Natural killer cell (primary cell): ENCODE data around the gene CYLD. TPM values are rescaled to one million over a fixed set of nuclear protein-coding genes. Genes with fewer than 3 reads are reported as not detected.

Experiments used
- ATAC-seq, 3 donors: fragments of 150-1000 bp in 2 of 3; fragments of 200-7000 bp in 1 of 3; cut with Tn5 transposase; 1 replicate in 1 of 3; 2 replicates in 2 of 3; pipeline ENCODE4 v1.10.0; 2021; ENCODE audit warnings: mild to moderate bottlenecking in 2 of 3, moderate library complexity in 2 of 3
- DNase-seq, 2 donors: peaks; one replicate each; pipeline versions ENCODE4 v3.0.0 to v3.0.0-alpha.2; 2013 to 2021; ENCODE audit warnings: mixed read lengths in 1 of 2
- H3K27ac ChIP-seq: one replicate; pipeline ENCODE4 v1.5.1; 2013; ENCODE audit warnings: mild to moderate bottlenecking, low read length
- H3K27me3 ChIP-seq: one replicate; pipeline ENCODE4 v1.6.1; 2013; ENCODE audit warnings: low read length; ENCODE audit not compliant: control insufficient read depth, insufficient read depth
- H3K36me3 ChIP-seq: one replicate; pipeline ENCODE4 v1.6.1; 2013; ENCODE audit warnings: low read length; ENCODE audit not compliant: control insufficient read depth, insufficient read depth
- H3K4me1 ChIP-seq: one replicate; pipeline ENCODE4 v1.6.1; 2013; ENCODE audit warnings: low read length; ENCODE audit not compliant: control insufficient read depth, insufficient read depth
- H3K4me3 ChIP-seq: one replicate; pipeline ENCODE4 v1.5.1; 2013; ENCODE audit warnings: low read length
- H3K9me3 ChIP-seq: one replicate; pipeline ENCODE4 v1.6.1; 2013; ENCODE audit warnings: low read length; ENCODE audit not compliant: control insufficient read depth, insufficient read depth
- H3K27ac Mint-ChIP-seq, 2 donors: one replicate each; pipeline ENCODE4 v1.8.0; 2022; ENCODE audit warnings: mild to moderate bottlenecking in 2 of 2, mixed read lengths in 2 of 2, moderate library complexity in 1 of 2
- H3K27me3 Mint-ChIP-seq, 2 donors: one replicate each; pipeline ENCODE4 v1.8.0; 2022; ENCODE audit warnings: low read depth in 2 of 2, mixed read lengths in 2 of 2
- H3K36me3 Mint-ChIP-seq: one replicate; pipeline ENCODE4 v1.8.0; 2022; ENCODE audit warnings: mixed read lengths
- H3K4me1 Mint-ChIP-seq, 2 donors: one replicate each; pipeline ENCODE4 v1.8.0; 2022; ENCODE audit warnings: mixed read lengths in 2 of 2
- H3K4me3 Mint-ChIP-seq: one replicate; pipeline ENCODE4 v1.8.0; 2022; ENCODE audit warnings: mild to moderate bottlenecking, moderate library complexity, mixed read lengths
- H3K9me3 Mint-ChIP-seq, 2 donors: one replicate each; pipeline ENCODE4 v1.8.0; 2022; ENCODE audit warnings: mixed read lengths in 2 of 2
- CTCF ChIP-seq: fragments of 200-600 bp; IDR thresholded peaks from one replicate; pipeline ENCODE4 v1.8.0; 2022; ENCODE audit warnings: antibody characterized with exemption
- WGBS: methylation state at CpG from one replicate; pipeline ENCODE4 v1.1.7; 2013; ENCODE audit warnings: missing lambda C conversion rate; ENCODE audit not compliant: insufficient coverage; 5-methylcytosine and 5-hydroxymethylcytosine counted together
- intact Hi-C: fragments of 100-400 bp; cut with micrococcal nuclease; formaldehyde crosslinking; loops from one replicate; pipeline ENCODE4 v1.14.2; 2022
- total RNA-seq, 4 donors: library from RNA; stranded (reverse); fragments of 120-200 nt in 1 of 4; gene quantifications; one replicate each; pipeline versions ENCODE4 v1.2.3 to v1.2.4, GENCODE V29; 2013 to 2022

The CYLD gene
- total RNA-seq, 3 donors from 2014 or later (not counting 1 experiment from before 2014, with no cell fraction given): 227 to 246 (median 236) TPM

- Histone ChIP-seq H3K27me3 (no peaks in the 10 kb centered on the region), H3K4me3 (no peak overlapping the region)
- H3K4me3 Mint-ChIP-seq: peak overlapping the region; percentile 83
Measured at GRCh38 chr16:50722960-50723359, 18.9 kb upstream of the CYLD start.

GRCh38 chr16:50724306-50724705, 17.6 kb upstream of the CYLD start:
- no peak for DNase-seq
- ATAC-seq: no peak
- Histone ChIP-seq H3K4me1 (peaks cover 36% of the 10 kb centered on the region), H3K36me3 (peaks cover 5% of the 10 kb centered on the region), H3K9me3 (peaks cover 7% of the 10 kb centered on the region), H3K4me3 (no peak overlapping the region), H3K27ac (peak overlapping the region; percentile 3), H3K27me3 (no peaks in the 10 kb centered on the region)
- Mint-ChIP-seq H3K27me3 (no peaks in the 10 kb centered on the region), H3K9me3 (peaks cover 2 to 4% of the 10 kb centered on the region in 2 donors), H3K4me1 (peaks cover 38 to 39% of the 10 kb centered on the region in 2 donors), H3K27ac (peak overlapping the region; percentile 82 to 97), H3K36me3 (peaks cover 14% of the 10 kb centered on the region), H3K4me3 (no peak overlapping the region)
- TF ChIP-seq CTCF: no peak
- intact Hi-C loops: no loop called here

More at GRCh38 chr16:50722960-50723359, 18.9 kb upstream of the CYLD start:
- Mint-ChIP-seq H3K27ac (peak overlapping the region; percentile 82 to 97), H3K4me1 (peaks cover 42 to 45% of the 10 kb centered on the region in 2 donors), H3K27me3 (no peaks in the 10 kb centered on the region), H3K36me3 (peaks cover 14% of the 10 kb centered on the region), H3K9me3 (peaks cover 2 to 4% of the 10 kb centered on the region in 2 donors)
- DNase-seq: no peak
- no peak for TF ChIP-seq CTCF
- Histone ChIP-seq H3K36me3 (peaks cover 5% of the 10 kb centered on the region), H3K9me3 (peaks cover 7% of the 10 kb centered on the region), H3K27ac (peak overlapping the region; percentile 88), H3K4me1 (peaks cover 36% of the 10 kb centered on the region)
- intact Hi-C loops: loop anchor here (1.0 kb wide), 1 partner anchor 18 kb away; no protein-coding TSS in a partner anchor
- 98% methylated on average over 2 of the region's 2 CpGs for WGBS
- ATAC-seq: no peak

- Histone ChIP-seq H3K27me3 (no peaks in the 10 kb centered on the region), H3K4me3 (no peak overlapping the region), H3K4me1 (no peaks in the 10 kb centered on the region), H3K27ac (no peak overlapping the region), H3K36me3 (no peaks in the 10 kb centered on the region), H3K9me3 (no peaks in the 10 kb centered on the region)
- H3K27ac Mint-ChIP-seq: no peak overlapping the region
- DNase-seq (peak in 1 of 2 donors; percentile 55), ATAC-seq (no peak)
- no peak for TF ChIP-seq CTCF
- WGBS: 80% methylated on average over 5 of the region's 6 CpGs
- no peaks in the 10 kb centered on the region for H3K27me3 Mint-ChIP-seq
- no peaks in the 10 kb centered on the region for H3K36me3 Mint-ChIP-seq
- H3K4me3 Mint-ChIP-seq: no peak overlapping the region
- H3K9me3 Mint-ChIP-seq: no peaks in the 10 kb centered on the region
- intact Hi-C loops: no loop called here
- H3K4me1 Mint-ChIP-seq: no peaks in the 10 kb centered on the region
Measured at GRCh38 chr16:50731130-50731988, 10.5 kb upstream of the CYLD start.
